Dendritic cell treated with granulocyte-macrophage colony-stimulating factor and Interleukin-4, amounts not matched to agents 40 ng/mL and 50 ng/mL, for 4 days (primary cell): Measurements from ENCODE around the gene SH2D3C.

Source experiments
- H3K27ac Mint-ChIP-seq: one replicate; pipeline ENCODE4 v1.8.0; 2022; ENCODE audit warnings: mild to moderate bottlenecking, mixed read lengths
- H3K27me3 Mint-ChIP-seq: one replicate; pipeline ENCODE4 v1.8.0; 2022; ENCODE audit warnings: mild to moderate bottlenecking, mixed read lengths
- H3K36me3 Mint-ChIP-seq: one replicate; pipeline ENCODE4 v1.8.0; 2022; ENCODE audit warnings: low read depth, mixed read lengths
- H3K4me1 Mint-ChIP-seq: one replicate; pipeline ENCODE4 v1.8.0; 2022; ENCODE audit warnings: low read depth, mixed read lengths
- H3K4me3 Mint-ChIP-seq: one replicate; pipeline ENCODE4 v1.8.0; 2022; ENCODE audit warnings: mild to moderate bottlenecking, moderate library complexity, mixed read lengths
- H3K9me3 Mint-ChIP-seq: one replicate; pipeline ENCODE4 v1.8.0; 2022; ENCODE audit warnings: mixed read lengths
- intact Hi-C: fragments of 100-400 bp; cut with micrococcal nuclease; formaldehyde crosslinking; loops from one replicate; pipeline ENCODE4 v1.15.0; 2022

SH2D3C gene

GRCh38 chr9:127796852-127797370 lies 18.4 kb upstream of the SH2D3C start:
- Mint-ChIP-seq H3K27me3 (peaks cover 21% of the 10 kb centered on the region), H3K4me1 (peaks cover 36% of the 10 kb centered on the region), H3K4me3 (peak overlapping the region; percentile 22), H3K27ac (peak overlapping the region; percentile 26), H3K36me3 (peaks cover 23% of the 10 kb centered on the region), H3K9me3 (no peaks in the 10 kb centered on the region)
- intact Hi-C loops = loop anchor here (5.0 kb wide), 1 partner anchor 35 kb away; no protein-coding TSS in a partner anchor

- H3K4me3 Mint-ChIP-seq = no peak overlapping the region
- intact Hi-C loops = loop anchor here (5.0 kb wide), 1 partner anchor 34 kb away; no protein-coding TSS in a partner anchor
- H3K27me3 Mint-ChIP-seq = peaks cover 21% of the 10 kb centered on the region
- peaks cover 29% of the 10 kb centered on the region for H3K36me3 Mint-ChIP-seq
- H3K9me3 Mint-ChIP-seq = no peaks in the 10 kb centered on the region
- H3K27ac Mint-ChIP-seq = peak overlapping the region; percentile 26
- H3K4me1 Mint-ChIP-seq = peaks cover 31% of the 10 kb centered on the region
These were observed 17.9 kb upstream of the SH2D3C start for GRCh38 chr9:127796225-127796813.

GRCh38 chr9:127794001-127794791 lies 15.7 kb upstream of the SH2D3C start:
- Mint-ChIP-seq H3K4me3 (no peak overlapping the region), H3K27ac (no peak overlapping the region), H3K9me3 (no peaks in the 10 kb centered on the region), H3K27me3 (peaks cover 21% of the 10 kb centered on the region), H3K4me1 (peaks cover 33% of the 10 kb centered on the region), H3K36me3 (peaks cover 51% of the 10 kb centered on the region)
- intact Hi-C loops = no loop called here

GRCh38 chr9:127793093-127793708 lies 14.7 kb upstream of the SH2D3C start:
- no peak overlapping the region for H3K4me3 Mint-ChIP-seq
- H3K9me3 Mint-ChIP-seq = no peaks in the 10 kb centered on the region
- peaks cover 21% of the 10 kb centered on the region for H3K27me3 Mint-ChIP-seq
- intact Hi-C loops = no loop called here
- peaks cover 43% of the 10 kb centered on the region for H3K4me1 Mint-ChIP-seq
- no peak overlapping the region for H3K27ac Mint-ChIP-seq
- peaks cover 60% of the 10 kb centered on the region for H3K36me3 Mint-ChIP-seq

- Mint-ChIP-seq H3K27ac (no peak overlapping the region), H3K9me3 (no peaks in the 10 kb centered on the region), H3K4me1 (peaks cover 46% of the 10 kb centered on the region), H3K4me3 (no peak overlapping the region), H3K36me3 (peaks cover 67% of the 10 kb centered on the region), H3K27me3 (peaks cover 17% of the 10 kb centered on the region)
- intact Hi-C loops = no loop called here
These were observed 14.1 kb upstream of the SH2D3C start for GRCh38 chr9:127792417-127793031.

- H3K4me1 Mint-ChIP-seq = peaks cover 43% of the 10 kb centered on the region
- no peaks in the 10 kb centered on the region for H3K9me3 Mint-ChIP-seq
- intact Hi-C loops = no loop called here
- H3K36me3 Mint-ChIP-seq = peaks cover 82% of the 10 kb centered on the region
- peaks cover 4% of the 10 kb centered on the region for H3K27me3 Mint-ChIP-seq
- no peak overlapping the region for H3K4me3 Mint-ChIP-seq
- H3K27ac Mint-ChIP-seq = no peak overlapping the region
These were observed 12.6 kb upstream of the SH2D3C start for GRCh38 chr9:127791085-127791484.

- Mint-ChIP-seq H3K27ac (no peak overlapping the region), H3K9me3 (no peaks in the 10 kb centered on the region), H3K4me3 (no peak overlapping the region), H3K27me3 (peaks cover 3% of the 10 kb centered on the region), H3K36me3 (peaks cover 85% of the 10 kb centered on the region), H3K4me1 (peaks cover 37% of the 10 kb centered on the region)
- intact Hi-C loops = no loop called here
These were observed 11.8 kb upstream of the SH2D3C start for GRCh38 chr9:127790094-127790855.

- Mint-ChIP-seq H3K4me1 (peaks cover 46% of the 10 kb centered on the region), H3K36me3 (peaks cover 84% of the 10 kb centered on the region), H3K27me3 (no peaks in the 10 kb centered on the region), H3K4me3 (no peak overlapping the region), H3K9me3 (no peaks in the 10 kb centered on the region), H3K27ac (no peak overlapping the region)
- intact Hi-C loops = loop anchor here (5.0 kb wide), 2 partner anchors 83 to 128 kb away; partner anchors contain the start of gene ST6GALNAC4
These were observed 10.7 kb upstream of the SH2D3C start for GRCh38 chr9:127789179-127789578.

GRCh38 chr9:127788337-127789011 lies 10.0 kb upstream of the SH2D3C start:
- Mint-ChIP-seq H3K36me3 (peaks cover 77% of the 10 kb centered on the region), H3K9me3 (no peaks in the 10 kb centered on the region), H3K27me3 (no peaks in the 10 kb centered on the region), H3K4me3 (no peak overlapping the region), H3K4me1 (peaks cover 53% of the 10 kb centered on the region), H3K27ac (no peak overlapping the region)
- intact Hi-C loops = loop anchor here (5.0 kb wide), 2 partner anchors 84 to 129 kb away; partner anchors contain the start of gene ST6GALNAC4

- H3K4me3 Mint-ChIP-seq = peak overlapping the region; percentile 97
- H3K4me1 Mint-ChIP-seq = peaks cover 66% of the 10 kb centered on the region
- H3K36me3 Mint-ChIP-seq = peaks cover 59% of the 10 kb centered on the region
- H3K27me3 Mint-ChIP-seq = no peaks in the 10 kb centered on the region
- H3K9me3 Mint-ChIP-seq = no peaks in the 10 kb centered on the region
- intact Hi-C loops = loop anchor here (2.0 to 5.0 kb wide), 3 partner anchors 16 to 131 kb away; partner anchors contain the start of genes FPGS and ST6GALNAC4
- H3K27ac Mint-ChIP-seq = peak overlapping the region; percentile 83
These were observed 8.3 kb upstream of the SH2D3C start for GRCh38 chr9:127786773-127787104.

GRCh38 chr9:127785933-127786772 lies 7.7 kb upstream of the SH2D3C start, which contains the start of gene CDK9:
Gene CDK9, plus strand, starts transcription at chr9:127786034. Its CDS starts 115 bp downstream, at chr9:127786149.
- Mint-ChIP-seq H3K4me3 (peak within 1 kb of the TSS; percentile 97), H3K27ac (peak within 1 kb of the TSS; percentile 85), H3K27me3 (no peaks in the 10 kb centered on the region), H3K36me3 (peaks cover 54% of the 10 kb centered on the region), H3K9me3 (no peaks in the 10 kb centered on the region), H3K4me1 (peaks cover 71% of the 10 kb centered on the region)
- intact Hi-C loops = loop anchor here (1.0 to 5.0 kb wide), 5 partner anchors 15 to 131 kb away; partner anchors contain the start of genes FPGS, ST6GALNAC4 and TOR2A
